Gastroesophageal sphincter (tissue), 4 donors: Measurements from ENCODE around the gene LGALS16. TPM values are rescaled to one million over a fixed set of nuclear protein-coding genes. Genes with fewer than 3 reads are reported as not detected.
"Not testable (repeated sequence)": the region's sequence is repeated elsewhere in the genome, so short reads cannot be mapped to it uniquely, and the experiment has no call there.

ENCODE experiments used
- ATAC-seq: fragments of 150-250 bp; one replicate; pipeline ENCODE4 v1.9.1; 2016; ENCODE audit warnings: mild to moderate bottlenecking, moderate library complexity
- H3K27ac ChIP-seq, 4 donors: fragments of 200-600 bp; sonication (generic) in 3 of 4; 1 replicate in 3 of 4; 2 replicates in 1 of 4; pipeline ENCODE4 v1.5.1; 2016 to 2019
- H3K27me3 ChIP-seq: fragments of 200-600 bp; sonication (generic); one replicate; pipeline ENCODE4 v1.5.1; 2019
- H3K36me3 ChIP-seq, 2 donors: fragments of 200-600 bp; sonication (generic); one replicate each; pipeline ENCODE4 v1.5.1; 2019; ENCODE audit warnings: control low read depth in 1 of 2
- H3K4me1 ChIP-seq, 3 donors: fragments of 200-600 bp; sonication (generic); 1 replicate in 2 of 3; 2 replicates in 1 of 3; pipeline ENCODE4 v1.5.1; 2016 to 2019; ENCODE audit warnings: control low read depth in 2 of 3
- H3K4me3 ChIP-seq, 2 donors: fragments of 200-600 bp; sonication (generic); one replicate each; pipeline ENCODE4 v1.5.1; 2019; ENCODE audit warnings: mild to moderate bottlenecking in 1 of 2, moderate library complexity in 1 of 2
- H3K9me3 ChIP-seq, 3 donors: fragments of 200-600 bp; sonication (generic); one replicate each; pipeline ENCODE4 v1.5.1; 2017 to 2019; ENCODE audit warnings: control low read depth in 2 of 3
- EP300 ChIP-seq: sonication (generic); formaldehyde crosslinking; IDR thresholded peaks from one replicate; pipeline ENCODE4 v1.6.1; 2017; ENCODE audit warnings: antibody characterized with exemption, mild to moderate bottlenecking
- POLR2A ChIP-seq, 2 donors: fragments of 450-650 bp; IDR thresholded peaks; one replicate each; pipeline ENCODE4 v1.6.1; 2017; ENCODE audit warnings: antibody characterized with exemption in 2 of 2, mild to moderate bottlenecking in 2 of 2, moderate library complexity in 1 of 2
- POLR2AphosphoS5 ChIP-seq: sonication (generic); formaldehyde crosslinking; IDR thresholded peaks from one replicate; pipeline ENCODE4 v1.6.1; 2017; ENCODE audit warnings: antibody characterized with exemption
- WGBS, 2 donors: methylation state at CpG; one replicate each; pipeline ENCODE4 v1.1.5; 2018; ENCODE audit warnings: low coverage in 1 of 2; 5-methylcytosine and 5-hydroxymethylcytosine counted together
- total RNA-seq, 4 donors: library from RNA; depleted of rRNA; stranded (reverse); fragments of >200 nt; gene quantifications; one replicate each; pipeline ENCODE4 v1.1.0, GENCODE V29; 2016
- TF ChIP-seq, protein P1 (sequence below), 4 experiments: fragments of 200-600 bp in 2 of 4; fragments of 450-650 bp in 2 of 4; sonication (generic) in 1 of 4; IDR thresholded peaks; one replicate each; pipeline ENCODE4 v1.5.1; 2017 to 2019; ENCODE audit warnings: antibody characterized with exemption in 4 of 4, mild to moderate bottlenecking in 2 of 4, moderate library complexity in 2 of 4

LGALS16 gene
- total RNA-seq, 4 donors from 2014 or later: not detected

DNA sequence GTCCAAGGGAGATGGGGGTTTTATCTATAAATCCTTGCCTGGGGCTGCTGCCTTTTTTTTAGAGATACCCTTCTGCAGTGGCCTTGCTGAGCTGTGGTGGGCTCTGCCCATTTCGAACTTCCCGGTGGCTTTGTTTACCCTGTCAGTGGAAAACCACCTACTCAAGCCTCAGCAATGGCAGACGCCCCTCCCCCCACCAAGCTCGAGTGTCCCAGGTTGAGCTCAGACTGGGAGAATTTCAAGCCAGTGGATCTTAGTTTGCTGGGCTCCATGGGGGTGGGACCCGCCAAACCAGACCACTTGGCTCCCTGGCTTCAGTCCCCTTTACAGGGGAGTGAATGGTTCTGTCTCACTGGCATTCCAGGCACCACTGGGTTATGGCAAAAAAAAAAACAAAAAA, 31.8 kb upstream of the LGALS16 start:
- H3K27me3 ChIP-seq: peaks cover 51% of the 10 kb centered on the region
- H3K9me3 ChIP-seq: no peaks in the 10 kb centered on the region
- H3K4me3 ChIP-seq: no peak overlapping the region
- TF ChIP-seq POLR2AphosphoS5 (no peak), EP300 (no peak), POLR2A (IDR thresholded peaks at IDR 0.05) (no peak)
- TF ChIP-seq, protein P1, sequence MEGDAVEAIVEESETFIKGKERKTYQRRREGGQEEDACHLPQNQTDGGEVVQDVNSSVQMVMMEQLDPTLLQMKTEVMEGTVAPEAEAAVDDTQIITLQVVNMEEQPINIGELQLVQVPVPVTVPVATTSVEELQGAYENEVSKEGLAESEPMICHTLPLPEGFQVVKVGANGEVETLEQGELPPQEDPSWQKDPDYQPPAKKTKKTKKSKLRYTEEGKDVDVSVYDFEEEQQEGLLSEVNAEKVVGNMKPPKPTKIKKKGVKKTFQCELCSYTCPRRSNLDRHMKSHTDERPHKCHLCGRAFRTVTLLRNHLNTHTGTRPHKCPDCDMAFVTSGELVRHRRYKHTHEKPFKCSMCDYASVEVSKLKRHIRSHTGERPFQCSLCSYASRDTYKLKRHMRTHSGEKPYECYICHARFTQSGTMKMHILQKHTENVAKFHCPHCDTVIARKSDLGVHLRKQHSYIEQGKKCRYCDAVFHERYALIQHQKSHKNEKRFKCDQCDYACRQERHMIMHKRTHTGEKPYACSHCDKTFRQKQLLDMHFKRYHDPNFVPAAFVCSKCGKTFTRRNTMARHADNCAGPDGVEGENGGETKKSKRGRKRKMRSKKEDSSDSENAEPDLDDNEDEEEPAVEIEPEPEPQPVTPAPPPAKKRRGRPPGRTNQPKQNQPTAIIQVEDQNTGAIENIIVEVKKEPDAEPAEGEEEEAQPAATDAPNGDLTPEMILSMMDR (IDR thresholded peaks at IDR 0.05): no peak
- WGBS, 2 donors: 40% methylated on average over 1 of the region's 5 CpGs; no CpG with 5 or more reads in 1 of the 2 donors
- no peak for ATAC-seq
- H3K4me1 ChIP-seq: no peaks in the 10 kb centered on the region
- H3K36me3 ChIP-seq: no peaks in the 10 kb centered on the region
- H3K27ac ChIP-seq: no peak overlapping the region

DNA sequence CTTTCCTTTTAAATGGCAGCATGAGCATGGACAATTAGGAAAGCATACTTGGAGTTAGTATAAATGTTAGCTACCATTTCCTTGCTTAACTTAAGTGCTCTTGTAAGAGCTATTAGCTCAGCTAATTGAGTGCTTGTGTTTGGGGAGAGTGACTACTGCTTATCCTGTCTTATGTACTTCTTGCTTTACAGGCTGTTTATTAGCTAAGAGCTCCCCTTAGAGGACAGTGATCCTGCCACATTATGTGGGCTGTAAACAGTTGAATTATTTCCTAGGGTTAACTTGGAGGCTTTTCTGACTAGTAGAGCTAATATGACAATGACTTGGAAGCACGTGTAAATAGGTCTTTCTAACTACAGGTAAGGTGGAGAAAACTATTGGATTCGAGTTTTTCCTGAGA, 28.1 kb upstream of the LGALS16 start:
- 53% methylated on average over 2 of the region's 2 CpGs; no CpG with 5 or more reads in 1 of the 2 donors for WGBS, 2 donors
- peaks cover 29% of the 10 kb centered on the region for H3K27me3 ChIP-seq
- not testable (repeated sequence) for H3K4me1 ChIP-seq, H3K9me3 ChIP-seq, H3K4me3 ChIP-seq, H3K36me3 ChIP-seq, H3K27ac ChIP-seq, ATAC-seq

- WGBS, 2 donors: 61 to 81% methylated on average over 2 to 3 of the region's 4 CpGs
- ATAC-seq: no peak
- Histone ChIP-seq H3K4me3 (no peak overlapping the region), H3K4me1 (no peaks in the 10 kb centered on the region), H3K36me3 (no peaks in the 10 kb centered on the region), H3K9me3 (peaks cover 0 to 4% (median 0%) of the 10 kb centered on the region in 3 donors), H3K27ac (no peak overlapping the region), H3K27me3 (peaks cover under 1% of the 10 kb centered on the region)
- TF ChIP-seq POLR2A (IDR thresholded peaks at IDR 0.05) (no peak), POLR2AphosphoS5 (no peak), EP300 (no peak)
- TF ChIP-seq, protein P1 (IDR thresholded peaks at IDR 0.05): no peak
These were observed 24.5 kb upstream of the LGALS16 start for GRCh38 chr19:39631178-39631577.

- Histone ChIP-seq H3K9me3 (peaks cover 0 to 4% (median 0%) of the 10 kb centered on the region in 3 donors), H3K36me3 (no peaks in the 10 kb centered on the region), H3K27me3 (peaks cover 5% of the 10 kb centered on the region), H3K27ac (no peak overlapping the region), H3K4me1 (no peaks in the 10 kb centered on the region), H3K4me3 (no peak overlapping the region)
- no peak for ATAC-seq
- WGBS, 2 donors: 53 to 56% methylated on average over 6 of the region's 6 CpGs
- TF ChIP-seq, protein P1 (IDR thresholded peaks at IDR 0.05): no peak
- TF ChIP-seq POLR2AphosphoS5: no peak
These were observed 24.1 kb upstream of the LGALS16 start for GRCh38 chr19:39631626-39632025.

- H3K9me3 ChIP-seq: no peaks in the 10 kb centered on the region
- 44% methylated on average over 4 of the region's 4 CpGs; no CpG with 5 or more reads in 1 of the 2 donors for WGBS, 2 donors
- no peak overlapping the region for H3K4me3 ChIP-seq
- no peaks in the 10 kb centered on the region for H3K4me1 ChIP-seq
- H3K27me3 ChIP-seq: peaks cover 63% of the 10 kb centered on the region
- no peaks in the 10 kb centered on the region for H3K36me3 ChIP-seq
- TF ChIP-seq POLR2A (IDR thresholded peaks at IDR 0.05): no peak
- TF ChIP-seq, protein P1 (IDR thresholded peaks at IDR 0.05): no peak
- TF ChIP-seq POLR2AphosphoS5: no peak
- TF ChIP-seq EP300: no peak
- no peak for ATAC-seq
- no peak overlapping the region for H3K27ac ChIP-seq
These were observed 17.8 kb upstream of the LGALS16 start for GRCh38 chr19:39637891-39638290.
